Muscle layer of colon (tissue), 2 donors: ENCODE data around the gene XPO6.
"Not testable (repeated sequence)": the region's sequence is repeated elsewhere in the genome, so short reads cannot be mapped to it uniquely, and the experiment has no call there.

Source experiments
- H3K27ac ChIP-seq: one replicate; pipeline ENCODE4 v1.7.0; 2013; ENCODE audit warnings: low read depth, mild to moderate bottlenecking, low read length, moderate library complexity
- H3K27me3 ChIP-seq, 2 donors: one replicate each; pipeline ENCODE4 v1.7.0; 2013; ENCODE audit warnings: low read length in 2 of 2, mild to moderate bottlenecking in 2 of 2; ENCODE audit not compliant: insufficient read depth in 2 of 2, control insufficient read depth in 1 of 2
- H3K36me3 ChIP-seq: one replicate; pipeline ENCODE4 v1.7.0; 2013; ENCODE audit warnings: mild to moderate bottlenecking, low read length; ENCODE audit not compliant: insufficient read depth
- H3K4me1 ChIP-seq: one replicate; pipeline ENCODE4 v1.7.0; 2013; ENCODE audit warnings: mild to moderate bottlenecking, low read length; ENCODE audit not compliant: insufficient read depth
- H3K4me3 ChIP-seq, 2 donors: one replicate each; pipeline ENCODE4 v1.7.0; 2013; ENCODE audit warnings: low read length in 2 of 2, low read depth in 1 of 2, mild to moderate bottlenecking in 1 of 2, moderate library complexity in 1 of 2
- H3K9ac ChIP-seq: one replicate; pipeline ENCODE4 v1.7.0; 2013; ENCODE audit warnings: low read length
- H3K9me3 ChIP-seq: one replicate; pipeline ENCODE4 v1.7.0; 2013; ENCODE audit warnings: mild to moderate bottlenecking, low read length
- donor health status: abdominal sarcoma.
- donor health status: Adenocarcinoma of cecum.

Gene XPO6

GRCh38 chr16:28237754-28238357 lies 26.1 kb upstream of the XPO6 start:
- H3K4me3 ChIP-seq = no peak overlapping the region
- no peaks in the 10 kb centered on the region for H3K36me3 ChIP-seq
- no peaks in the 10 kb centered on the region for H3K4me1 ChIP-seq
- H3K27me3 ChIP-seq = no peaks in the 10 kb centered on the region
- no peaks in the 10 kb centered on the region for H3K9me3 ChIP-seq
- no peak overlapping the region for H3K27ac ChIP-seq
- no peak overlapping the region for H3K9ac ChIP-seq

GRCh38 chr16:28231763-28232162 lies 20.0 kb upstream of the XPO6 start:
- no peaks in the 10 kb centered on the region for H3K36me3 ChIP-seq
- H3K4me1 ChIP-seq = no peaks in the 10 kb centered on the region
- H3K27ac ChIP-seq = no peak overlapping the region
- H3K27me3 ChIP-seq = no peaks in the 10 kb centered on the region
- H3K9ac ChIP-seq = no peak overlapping the region
- H3K9me3 ChIP-seq = no peaks in the 10 kb centered on the region
- no peak overlapping the region for H3K4me3 ChIP-seq

GRCh38 chr16:28223909-28224308 lies 12.1 kb upstream of the XPO6 start:
- H3K9ac ChIP-seq, H3K27ac ChIP-seq, H3K4me1 ChIP-seq, H3K4me3 ChIP-seq, H3K27me3 ChIP-seq, H3K9me3 ChIP-seq, H3K36me3 ChIP-seq: not testable (repeated sequence)

- not testable (repeated sequence) for H3K9ac ChIP-seq
Measured at GRCh38 chr16:28219777-28220176, 8.0 kb upstream of the XPO6 start.

GRCh38 chr16:28219282-28219681 lies 7.5 kb upstream of the XPO6 start:
- Histone ChIP-seq H3K4me1 (no peaks in the 10 kb centered on the region), H3K4me3 (no peak overlapping the region), H3K9me3 (no peaks in the 10 kb centered on the region), H3K9ac (no peak overlapping the region), H3K27ac (no peak overlapping the region), H3K36me3 (no peaks in the 10 kb centered on the region), H3K27me3 (no peaks in the 10 kb centered on the region)

More at GRCh38 chr16:28219777-28220176, 8.0 kb upstream of the XPO6 start:
- H3K4me1 ChIP-seq, H3K27me3 ChIP-seq, H3K9me3 ChIP-seq, H3K27ac ChIP-seq, H3K36me3 ChIP-seq, H3K4me3 ChIP-seq: not testable (repeated sequence)

GRCh38 chr16:28218109-28218508 lies 6.3 kb upstream of the XPO6 start:
- Histone ChIP-seq H3K4me3 (no peak overlapping the region), H3K27ac (no peak overlapping the region), H3K36me3 (no peaks in the 10 kb centered on the region), H3K9ac (no peak overlapping the region), H3K4me1 (no peaks in the 10 kb centered on the region), H3K9me3 (no peaks in the 10 kb centered on the region), H3K27me3 (no peaks in the 10 kb centered on the region)

- H3K27ac ChIP-seq = no peak overlapping the region
- H3K4me1 ChIP-seq = peaks cover 3% of the 10 kb centered on the region
- no peak overlapping the region for H3K4me3 ChIP-seq
- H3K36me3 ChIP-seq = no peaks in the 10 kb centered on the region
- H3K9ac ChIP-seq = no peak overlapping the region
- no peaks in the 10 kb centered on the region for H3K27me3 ChIP-seq
- H3K9me3 ChIP-seq = no peaks in the 10 kb centered on the region
Measured at GRCh38 chr16:28217326-28217725, 5.6 kb upstream of the XPO6 start.

- no peaks in the 10 kb centered on the region for H3K36me3 ChIP-seq
- H3K4me3 ChIP-seq = no peak overlapping the region
- H3K27me3 ChIP-seq = no peaks in the 10 kb centered on the region
- peaks cover 13% of the 10 kb centered on the region for H3K4me1 ChIP-seq
- no peaks in the 10 kb centered on the region for H3K9me3 ChIP-seq
- no peak overlapping the region for H3K27ac ChIP-seq
- H3K9ac ChIP-seq = no peak overlapping the region
Measured at GRCh38 chr16:28213396-28213795, 1.6 kb upstream of the XPO6 start.

GRCh38 chr16:28212532-28212873 lies 738 bp upstream of the XPO6 start:
- H3K27ac ChIP-seq = no peak overlapping the region
- H3K36me3 ChIP-seq = no peaks in the 10 kb centered on the region
- H3K27me3 ChIP-seq = no peaks in the 10 kb centered on the region
- H3K9me3 ChIP-seq = no peaks in the 10 kb centered on the region
- H3K4me1 ChIP-seq = peaks cover 13% of the 10 kb centered on the region
- peak overlapping the region; percentile 68 to 81 for H3K4me3 ChIP-seq
- no peak overlapping the region for H3K9ac ChIP-seq

GRCh38 chr16:28210979-28211588 lies 681 bp downstream of the XPO6 start:
- Histone ChIP-seq H3K4me1 (peaks cover 13% of the 10 kb centered on the region), H3K36me3 (no peaks in the 10 kb centered on the region), H3K4me3 (peak overlapping the region; percentile 57 to 68), H3K9me3 (no peaks in the 10 kb centered on the region), H3K27ac (peak overlapping the region; percentile 68), H3K9ac (peak overlapping the region; percentile 57), H3K27me3 (no peaks in the 10 kb centered on the region)

GRCh38 chr16:28210264-28210663 lies 1.5 kb downstream of the XPO6 start:
- H3K27me3 ChIP-seq = no peaks in the 10 kb centered on the region
- H3K27ac ChIP-seq = no peak overlapping the region
- H3K9me3 ChIP-seq = no peaks in the 10 kb centered on the region
- H3K9ac ChIP-seq = peak overlapping the region; percentile 30
- no peaks in the 10 kb centered on the region for H3K36me3 ChIP-seq
- peak overlapping the region in 1 of 2 donors; percentile 57 for H3K4me3 ChIP-seq
- peaks cover 13% of the 10 kb centered on the region for H3K4me1 ChIP-seq

- no peak overlapping the region for H3K4me3 ChIP-seq
- H3K9me3 ChIP-seq = no peaks in the 10 kb centered on the region
- H3K9ac ChIP-seq = no peak overlapping the region
- no peak overlapping the region for H3K27ac ChIP-seq
- peaks cover 13% of the 10 kb centered on the region for H3K4me1 ChIP-seq
- H3K27me3 ChIP-seq = no peaks in the 10 kb centered on the region
- peaks cover 7% of the 10 kb centered on the region for H3K36me3 ChIP-seq
Measured at GRCh38 chr16:28208824-28209223, 2.9 kb downstream of the XPO6 start.
